Stomach (tissue), 9 donors: ENCODE measurements around the gene TP53. TPM values are rescaled to one million over a fixed set of nuclear protein-coding genes. Genes with fewer than 3 reads are reported as not detected.

ENCODE experiments used
- DNase-seq, 2 donors: peaks; one replicate each; pipeline versions ENCODE4 v3.0.0 to v3.0.0-alpha.2; 2013 to 2019
- H3K27ac ChIP-seq, 5 donors: fragments of 200-600 bp in 4 of 5; sonication (generic) in 4 of 5; one replicate each; pipeline ENCODE4 v1.5.1; 2013 to 2019; ENCODE audit warnings: mild to moderate bottlenecking in 1 of 5, moderate library complexity in 1 of 5
- H3K27me3 ChIP-seq, 3 donors: fragments of 200-600 bp; sonication (generic); one replicate each; pipeline ENCODE4 v1.5.1; 2017 to 2019; ENCODE audit warnings: mixed run types in 1 of 3
- H3K36me3 ChIP-seq, 4 donors: fragments of 200-600 bp; sonication (generic); 1 replicate in 3 of 4; 2 replicates in 1 of 4; pipeline ENCODE4 v1.5.1; 2016 to 2019
- H3K4me1 ChIP-seq, 4 donors: fragments of 200-600 bp; sonication (generic); one replicate each; pipeline ENCODE4 v1.5.1; 2016 to 2019
- H3K4me3 ChIP-seq, 4 donors: fragments of 200-600 bp; sonication (generic) in 3 of 4; one replicate each; pipeline ENCODE4 v1.5.1; 2016 to 2019; ENCODE audit warnings: mild to moderate bottlenecking in 1 of 4
- H3K9me3 ChIP-seq, 4 donors: fragments of 200-600 bp; sonication (generic); one replicate each; pipeline ENCODE4 v1.5.1; 2016 to 2019
- EP300 ChIP-seq: sonication (generic); formaldehyde crosslinking; IDR thresholded peaks from one replicate; pipeline ENCODE4 v1.6.1; 2017; ENCODE audit warnings: antibody characterized with exemption
- POLR2A ChIP-seq, 4 donors: fragments of 450-650 bp; IDR thresholded peaks; one replicate each; pipeline ENCODE4 v1.6.1; 2016; ENCODE audit warnings: antibody characterized with exemption in 4 of 4, control low read depth in 2 of 4, mild to moderate bottlenecking in 1 of 4, moderate library complexity in 1 of 4
- POLR2AphosphoS5 ChIP-seq, 3 donors: sonication (generic); formaldehyde crosslinking; IDR thresholded peaks; one replicate each; pipeline ENCODE4 v1.6.1; 2016; ENCODE audit warnings: antibody characterized with exemption in 3 of 3
- WGBS, 5 donors: extraction: QIAGEN DNeasy Blood & Tissue Kit in 3 of 5; methylation state at CpG; one replicate each; pipeline versions ENCODE4 v1.1.5 to v1.1.7; 2013 to 2018; 5-methylcytosine and 5-hydroxymethylcytosine counted together
- intact Hi-C: fragments of 100-400 bp; cut with DNase I; formaldehyde crosslinking; loops from one replicate; pipeline ENCODE4 v1.15.1; 2023; ENCODE audit warnings: low total_unique reads
- polyA plus RNA-seq, 3 donors: library from polyadenylated mRNA; stranded (reverse); fragments of 200-250 nt; gene quantifications; one replicate each; pipeline ENCODE4 v1.2.3, GENCODE V29; 2013
- total RNA-seq, 5 donors: library from RNA; depleted of rRNA; stranded (reverse); fragments of >200 nt; gene quantifications; one replicate each; pipeline versions ENCODE4 v1.1.0 to v1.2.3, GENCODE V29; 2014 to 2016
- TF ChIP-seq, protein P1 (sequence below), 7 experiments: fragments of 450-650 bp in 4 of 7; fragments of 200-600 bp in 3 of 7; sonication (generic) in 3 of 7; IDR thresholded peaks; one replicate each; pipeline ENCODE4 v1.5.1; 2016 to 2019; ENCODE audit warnings: antibody characterized with exemption in 7 of 7, control low read depth in 2 of 7, mild to moderate bottlenecking in 1 of 7
- donor health status: healthy with polysubstance abuse.
- donor health status: Bipolar disorder and iron deficiency.
- donor health status: healthy.

TP53 gene
- total and polyA plus RNA-seq, 8 donors, result 5.8 to 34.8 (median 22.0) TPM

DNA sequence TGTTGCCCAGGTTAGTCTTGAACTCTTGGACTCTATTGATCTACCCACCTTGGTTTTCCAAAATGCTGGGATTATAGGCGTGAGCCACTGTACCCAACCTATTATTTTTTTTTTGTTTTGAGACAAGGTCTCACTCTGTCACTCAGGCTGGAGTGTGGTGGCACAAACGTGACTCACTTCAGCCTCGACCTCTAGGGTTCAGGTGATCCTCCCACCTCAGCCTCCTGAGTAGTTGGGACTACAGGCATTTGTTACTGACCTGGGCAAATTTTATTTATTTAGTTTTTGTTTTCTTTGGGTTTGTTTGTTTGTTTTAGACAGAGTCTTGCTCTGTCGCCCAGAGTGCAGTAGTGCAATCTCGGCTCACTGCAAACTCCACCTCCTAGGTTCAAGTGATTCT lies 63.6 kb downstream of the TP53 start:
- 72 to 79% (median 75%) methylated on average over 5 of the region's 5 CpGs for WGBS, 5 donors
- no peaks in the 10 kb centered on the region for H3K27me3 ChIP-seq
- peaks cover 0 to 9% (median 9%) of the 10 kb centered on the region in 4 donors for H3K36me3 ChIP-seq
- TF ChIP-seq POLR2AphosphoS5 (IDR thresholded peaks at IDR 0.05) (no peak), EP300 (no peak), POLR2A (IDR thresholded peaks at IDR 0.05) (no peak)
- TF ChIP-seq, protein P1, sequence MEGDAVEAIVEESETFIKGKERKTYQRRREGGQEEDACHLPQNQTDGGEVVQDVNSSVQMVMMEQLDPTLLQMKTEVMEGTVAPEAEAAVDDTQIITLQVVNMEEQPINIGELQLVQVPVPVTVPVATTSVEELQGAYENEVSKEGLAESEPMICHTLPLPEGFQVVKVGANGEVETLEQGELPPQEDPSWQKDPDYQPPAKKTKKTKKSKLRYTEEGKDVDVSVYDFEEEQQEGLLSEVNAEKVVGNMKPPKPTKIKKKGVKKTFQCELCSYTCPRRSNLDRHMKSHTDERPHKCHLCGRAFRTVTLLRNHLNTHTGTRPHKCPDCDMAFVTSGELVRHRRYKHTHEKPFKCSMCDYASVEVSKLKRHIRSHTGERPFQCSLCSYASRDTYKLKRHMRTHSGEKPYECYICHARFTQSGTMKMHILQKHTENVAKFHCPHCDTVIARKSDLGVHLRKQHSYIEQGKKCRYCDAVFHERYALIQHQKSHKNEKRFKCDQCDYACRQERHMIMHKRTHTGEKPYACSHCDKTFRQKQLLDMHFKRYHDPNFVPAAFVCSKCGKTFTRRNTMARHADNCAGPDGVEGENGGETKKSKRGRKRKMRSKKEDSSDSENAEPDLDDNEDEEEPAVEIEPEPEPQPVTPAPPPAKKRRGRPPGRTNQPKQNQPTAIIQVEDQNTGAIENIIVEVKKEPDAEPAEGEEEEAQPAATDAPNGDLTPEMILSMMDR (IDR thresholded peaks at IDR 0.05), result no peak
- peaks cover 11 to 18% (median 15%) of the 10 kb centered on the region in 4 donors for H3K4me1 ChIP-seq
- H3K27ac ChIP-seq, result no peak overlapping the region
- no peak overlapping the region for H3K4me3 ChIP-seq
- intact Hi-C loops, result no loop called here
- DNase-seq, result no peak
- no peaks in the 10 kb centered on the region for H3K9me3 ChIP-seq

DNA sequence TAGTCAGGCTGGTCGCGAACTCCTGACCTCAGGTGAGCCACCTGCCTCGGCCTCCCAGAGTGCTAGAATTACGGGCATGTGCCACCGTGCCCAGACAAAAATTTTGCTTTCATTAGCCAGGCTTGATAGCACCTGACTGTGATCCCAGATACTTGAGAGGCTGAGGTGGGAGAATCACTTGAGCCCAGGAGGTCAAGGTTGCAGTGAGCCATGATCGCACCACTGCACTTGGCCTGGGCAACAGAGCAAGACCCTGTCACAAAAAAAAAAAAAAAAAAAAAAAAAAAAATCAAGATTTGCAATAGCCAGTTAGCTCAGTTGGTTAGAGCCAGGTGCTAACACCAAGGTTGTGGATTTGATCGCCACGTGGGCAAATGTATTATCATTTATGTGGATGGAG lies 66.5 kb downstream of the TP53 start:
- Histone ChIP-seq H3K27ac (no peak overlapping the region), H3K4me1 (peaks cover 0 to under 1% (median 0%) of the 10 kb centered on the region in 4 donors), H3K36me3 (peaks cover 0 to 3% (median 3%) of the 10 kb centered on the region in 4 donors), H3K4me3 (no peak overlapping the region), H3K9me3 (no peaks in the 10 kb centered on the region), H3K27me3 (no peaks in the 10 kb centered on the region)
- TF ChIP-seq POLR2AphosphoS5 (IDR thresholded peaks at IDR 0.05), result no peak
- TF ChIP-seq, protein P1 (IDR thresholded peaks at IDR 0.05), result no peak
- no peak for TF ChIP-seq EP300
- no peak for TF ChIP-seq POLR2A (IDR thresholded peaks at IDR 0.05)
- no peak for DNase-seq
- intact Hi-C loops, result no loop called here
- WGBS, 5 donors, result 93 to 95% (median 94%) methylated on average over 8 of the region's 8 CpGs

- Histone ChIP-seq H3K9me3 (no peaks in the 10 kb centered on the region), H3K4me1 (peaks cover 1 to 13% (median 8%) of the 10 kb centered on the region in 4 donors), H3K36me3 (no peaks in the 10 kb centered on the region), H3K27ac (no peak overlapping the region), H3K4me3 (no peak overlapping the region), H3K27me3 (no peaks in the 10 kb centered on the region)
- no peak for DNase-seq
- no peak for TF ChIP-seq POLR2A (IDR thresholded peaks at IDR 0.05)
- TF ChIP-seq, protein P1 (IDR thresholded peaks at IDR 0.05), result no peak
- no peak for TF ChIP-seq POLR2AphosphoS5 (IDR thresholded peaks at IDR 0.05)
- TF ChIP-seq EP300, result no peak
- WGBS, 5 donors, result 57 to 69% (median 63%) methylated on average over 5 of the region's 5 CpGs
- intact Hi-C loops, result no loop called here
Measured at GRCh38 chr17:7618608-7619007, 68.7 kb downstream of the TP53 start.

Other genes starting within 250 kb of the TP53 start
- 10 to 100 TPM in 1 of 5 donors, under 1 TPM in 1, not detected in 3; 0.37 to 15.6 TPM for gene FGF11, start 248.0 kb downstream of the TP53 start, total RNA-seq
- 1 to 10 TPM in 1 of 3 donors, under 1 TPM in 1, not detected in 1; 0.50 to 2.9 TPM for gene FGF11, start 248.0 kb downstream of the TP53 start, polyA plus RNA-seq
- 1 to 10 TPM in 3 of 5 donors, not detected in 2; 1.8 to 6.4 (median 4.2) TPM for gene CHRNB1, start 242.4 kb downstream of the TP53 start, total RNA-seq
- gene CHRNB1, start 242.4 kb downstream of the TP53 start, polyA plus RNA-seq, result 10 to 100 TPM in 2 of 3 donors, 1 to 10 TPM in 1; 9.2 to 12.0 (median 10.7) TPM
- 10 to 100 TPM; 15.8 to 31.5 (median 29.0) TPM for gene ZBTB4, start 207.9 kb downstream of the TP53 start, total RNA-seq
- gene ZBTB4, start 207.9 kb downstream of the TP53 start, polyA plus RNA-seq, result 10 to 100 TPM; 16.3 to 18.0 (median 17.9) TPM
- not detected for gene SLC35G6, start 206.0 kb downstream of the TP53 start, total RNA-seq
- gene SLC35G6, start 206.0 kb downstream of the TP53 start, polyA plus RNA-seq, result not detected
- gene POLR2A, start 203.1 kb downstream of the TP53 start, total RNA-seq, result 100 to 1,000 TPM in 2 of 5 donors, 10 to 100 TPM in 3; 55.4 to 750 (median 85.2) TPM
- gene POLR2A, start 203.1 kb downstream of the TP53 start, polyA plus RNA-seq, result 10 to 100 TPM in 1 of 3 donors, 1 to 10 TPM in 2; 8.1 to 12.7 (median 10.0) TPM
- 100 to 1,000 TPM in 1 of 5 donors, 10 to 100 TPM in 3, 1 to 10 TPM in 1; 6.1 to 199 (median 49.6) TPM for gene TNFSF12, start 138.4 kb downstream of the TP53 start, total RNA-seq
- 10 to 100 TPM; 31.7 to 48.0 (median 45.1) TPM for gene TNFSF12, start 138.4 kb downstream of the TP53 start, polyA plus RNA-seq
- gene TNFSF13, start 128.7 kb downstream of the TP53 start, total RNA-seq, result 10 to 100 TPM; 15.6 to 55.4 (median 22.6) TPM
- gene TNFSF13, start 128.7 kb downstream of the TP53 start, polyA plus RNA-seq, result 10 to 100 TPM; 24.0 to 35.9 (median 32.0) TPM
- 10 to 100 TPM; 22.0 to 78.6 (median 49.9) TPM for gene SENP3, start 125.6 kb downstream of the TP53 start, total RNA-seq
- 10 to 100 TPM; 39.3 to 55.0 (median 53.0) TPM for gene SENP3, start 125.6 kb downstream of the TP53 start, polyA plus RNA-seq
- gene CD68, start 107.9 kb downstream of the TP53 start, total RNA-seq, result 10 to 100 TPM; 11.1 to 19.2 (median 13.9) TPM
- gene CD68, start 107.9 kb downstream of the TP53 start, polyA plus RNA-seq, result 10 to 100 TPM; 13.8 to 39.6 (median 28.9) TPM
- 100 to 1,000 TPM in 3 of 5 donors, 10 to 100 TPM in 2; 64.8 to 188 (median 117) TPM for gene MPDU1, start 103.6 kb downstream of the TP53 start, total RNA-seq
- 10 to 100 TPM; 27.2 to 67.4 (median 64.0) TPM for gene MPDU1, start 103.6 kb downstream of the TP53 start, polyA plus RNA-seq
- 1 to 10 TPM in 1 of 5 donors, not detected in 4; 1.7 TPM for gene SOX15, start 97.4 kb downstream of the TP53 start, total RNA-seq
- 10 to 100 TPM in 1 of 3 donors, under 1 TPM in 2; 0.76 to 48.1 (median 0.81) TPM for gene SOX15, start 97.4 kb downstream of the TP53 start, polyA plus RNA-seq
- 10 to 100 TPM; 11.0 to 33.3 (median 23.3) TPM for gene FXR2, start 72.6 kb downstream of the TP53 start, total RNA-seq
- 10 to 100 TPM; 22.7 to 28.5 (median 23.2) TPM for gene FXR2, start 72.6 kb downstream of the TP53 start, polyA plus RNA-seq
- 100 to 1,000 TPM in 2 of 5 donors, 10 to 100 TPM in 3; 11.6 to 235 (median 42.6) TPM for gene SAT2, start 59.7 kb downstream of the TP53 start, total RNA-seq
- gene SAT2, start 59.7 kb downstream of the TP53 start, polyA plus RNA-seq, result 100 to 1,000 TPM; 126 to 209 (median 184) TPM
- gene SHBG, start 57.4 kb downstream of the TP53 start, total RNA-seq, result 1 to 10 TPM in 1 of 5 donors, not detected in 4; 1.2 TPM
- gene SHBG, start 57.4 kb downstream of the TP53 start, polyA plus RNA-seq, result under 1 TPM in 2 of 3 donors, not detected in 1; 0.20 to 0.37 TPM
- under 1 TPM in 2 of 5 donors, not detected in 3; 0.45 to 0.55 TPM for gene ATP1B2, start 36.6 kb downstream of the TP53 start, total RNA-seq
- under 1 TPM; 0.12 to 0.90 (median 0.76) TPM for gene ATP1B2, start 36.6 kb downstream of the TP53 start, polyA plus RNA-seq
- 1 to 10 TPM; 1.8 to 3.9 (median 2.9) TPM for gene WRAP53, start 987 bp upstream of the TP53 start, total RNA-seq
- 10 to 100 TPM in 2 of 3 donors, 1 to 10 TPM in 1; 8.6 to 12.6 (median 11.6) TPM for gene WRAP53, start 987 bp upstream of the TP53 start, polyA plus RNA-seq
- gene EFNB3, start 17.7 kb upstream of the TP53 start, total RNA-seq, result 1 to 10 TPM in 2 of 5 donors, under 1 TPM in 1, not detected in 2; 0.29 to 2.9 (median 2.2) TPM
- 1 to 10 TPM in 1 of 3 donors, under 1 TPM in 2; 0.31 to 1.6 (median 0.92) TPM for gene EFNB3, start 17.7 kb upstream of the TP53 start, polyA plus RNA-seq
- gene DNAH2, start 30.3 kb upstream of the TP53 start, total RNA-seq, result 1 to 10 TPM in 1 of 5 donors, under 1 TPM in 3, not detected in 1; under 0.01 to 8.0 (median 0.24) TPM
- under 1 TPM in 2 of 3 donors, not detected in 1; 0.08 to 0.31 TPM for gene DNAH2, start 30.3 kb upstream of the TP53 start, polyA plus RNA-seq
- gene KDM6B, start 146.7 kb upstream of the TP53 start, total RNA-seq, result 10 to 100 TPM in 4 of 5 donors, 1 to 10 TPM in 1; 7.5 to 27.2 (median 12.9) TPM
- 1 to 10 TPM; 4.6 to 9.6 (median 6.0) TPM for gene KDM6B, start 146.7 kb upstream of the TP53 start, polyA plus RNA-seq
- gene TMEM88, start 167.6 kb upstream of the TP53 start, total RNA-seq, result 1 to 10 TPM in 3 of 5 donors, not detected in 2; 1.8 to 3.8 (median 3.5) TPM
- 10 to 100 TPM; 17.0 to 36.0 (median 17.4) TPM for gene TMEM88, start 167.6 kb upstream of the TP53 start, polyA plus RNA-seq
- gene NAA38, start 170.1 kb upstream of the TP53 start, total RNA-seq, result 100 to 1,000 TPM in 2 of 5 donors, 10 to 100 TPM in 3; 42.0 to 281 (median 94.5) TPM
- 100 to 1,000 TPM; 131 to 153 (median 151) TPM for gene NAA38, start 170.1 kb upstream of the TP53 start, polyA plus RNA-seq
- gene CYB5D1, start 170.5 kb upstream of the TP53 start, total RNA-seq, result 10 to 100 TPM in 1 of 5 donors, 1 to 10 TPM in 3, not detected in 1; 1.8 to 12.0 (median 3.3) TPM
- 1 to 10 TPM; 4.9 to 9.0 (median 5.3) TPM for gene CYB5D1, start 170.5 kb upstream of the TP53 start, polyA plus RNA-seq
- gene CHD3, start 201.3 kb upstream of the TP53 start, total RNA-seq, result 100 to 1,000 TPM in 1 of 5 donors, 10 to 100 TPM in 4; 43.0 to 190 (median 60.7) TPM
- 10 to 100 TPM; 51.9 to 97.3 (median 69.1) TPM for gene CHD3, start 201.3 kb upstream of the TP53 start, polyA plus RNA-seq
- gene RNF227, start 228.8 kb upstream of the TP53 start, total RNA-seq, result 1 to 10 TPM in 4 of 5 donors, not detected in 1; 1.0 to 9.3 (median 6.0) TPM
- 1 to 10 TPM; 1.1 to 3.4 (median 1.2) TPM for gene RNF227, start 228.8 kb upstream of the TP53 start, polyA plus RNA-seq
- 1 to 10 TPM in 3 of 5 donors, under 1 TPM in 1, not detected in 1; 0.37 to 7.8 (median 4.9) TPM for gene KCNAB3, start 242.4 kb upstream of the TP53 start, total RNA-seq
- gene KCNAB3, start 242.4 kb upstream of the TP53 start, polyA plus RNA-seq, result 1 to 10 TPM in 1 of 3 donors, under 1 TPM in 2; 0.31 to 2.9 (median 0.87) TPM
- gene TRAPPC1, start 244.5 kb upstream of the TP53 start, total RNA-seq, result 10 to 100 TPM; 20.2 to 90.7 (median 43.2) TPM
- 100 to 1,000 TPM; 111 to 148 (median 116) TPM for gene TRAPPC1, start 244.5 kb upstream of the TP53 start, polyA plus RNA-seq
- gene CNTROB, start 244.7 kb upstream of the TP53 start, total RNA-seq, result 100 to 1,000 TPM in 1 of 5 donors, 10 to 100 TPM in 4; 12.9 to 146 (median 29.5) TPM
- gene CNTROB, start 244.7 kb upstream of the TP53 start, polyA plus RNA-seq, result 10 to 100 TPM; 15.3 to 24.2 (median 20.0) TPM